Measurements from ENCODE around the gene TEPSIN.

GRCh38 chr17:81238815-81239713, at the start of gene TEPSIN, which contains the start of gene NDUFAF8:
- TF ChIP-seq SMC3 (conservative IDR thresholded peaks at IDR 0.05; ENCODE audit: poor library complexity) (no peak), RAD21 (conservative IDR thresholded peaks at IDR 0.05) (peak; percentile 14), CTCF (IDR thresholded peaks at IDR 0.05; ENCODE audit: poor library complexity, severe bottlenecking) (peak; percentile 53), EZH2 (IDR thresholded peaks at IDR 0.05; ENCODE audit: borderline replicate concordance, insufficient read depth, low read length, poor library complexity, severe bottlenecking) (no peak), EP300 (conservative IDR thresholded peaks at IDR 0.05; ENCODE audit: poor library complexity, severe bottlenecking) (peak; percentile 31), TAF1 (IDR thresholded peaks at IDR 0.05; ENCODE audit: low read depth) (no peak), MXI1 (conservative IDR thresholded peaks at IDR 0.05; ENCODE audit: poor library complexity, severe bottlenecking) (peak; percentile 98)
- TF ChIP-seq, protein P1, sequence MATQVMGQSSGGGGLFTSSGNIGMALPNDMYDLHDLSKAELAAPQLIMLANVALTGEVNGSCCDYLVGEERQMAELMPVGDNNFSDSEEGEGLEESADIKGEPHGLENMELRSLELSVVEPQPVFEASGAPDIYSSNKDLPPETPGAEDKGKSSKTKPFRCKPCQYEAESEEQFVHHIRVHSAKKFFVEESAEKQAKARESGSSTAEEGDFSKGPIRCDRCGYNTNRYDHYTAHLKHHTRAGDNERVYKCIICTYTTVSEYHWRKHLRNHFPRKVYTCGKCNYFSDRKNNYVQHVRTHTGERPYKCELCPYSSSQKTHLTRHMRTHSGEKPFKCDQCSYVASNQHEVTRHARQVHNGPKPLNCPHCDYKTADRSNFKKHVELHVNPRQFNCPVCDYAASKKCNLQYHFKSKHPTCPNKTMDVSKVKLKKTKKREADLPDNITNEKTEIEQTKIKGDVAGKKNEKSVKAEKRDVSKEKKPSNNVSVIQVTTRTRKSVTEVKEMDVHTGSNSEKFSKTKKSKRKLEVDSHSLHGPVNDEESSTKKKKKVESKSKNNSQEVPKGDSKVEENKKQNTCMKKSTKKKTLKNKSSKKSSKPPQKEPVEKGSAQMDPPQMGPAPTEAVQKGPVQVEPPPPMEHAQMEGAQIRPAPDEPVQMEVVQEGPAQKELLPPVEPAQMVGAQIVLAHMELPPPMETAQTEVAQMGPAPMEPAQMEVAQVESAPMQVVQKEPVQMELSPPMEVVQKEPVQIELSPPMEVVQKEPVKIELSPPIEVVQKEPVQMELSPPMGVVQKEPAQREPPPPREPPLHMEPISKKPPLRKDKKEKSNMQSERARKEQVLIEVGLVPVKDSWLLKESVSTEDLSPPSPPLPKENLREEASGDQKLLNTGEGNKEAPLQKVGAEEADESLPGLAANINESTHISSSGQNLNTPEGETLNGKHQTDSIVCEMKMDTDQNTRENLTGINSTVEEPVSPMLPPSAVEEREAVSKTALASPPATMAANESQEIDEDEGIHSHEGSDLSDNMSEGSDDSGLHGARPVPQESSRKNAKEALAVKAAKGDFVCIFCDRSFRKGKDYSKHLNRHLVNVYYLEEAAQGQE (IDR thresholded peaks at IDR 0.05; ENCODE audit: borderline replicate concordance) = no peak
